Measurements from ENCODE around the gene PPIB.
"Not testable (repeated sequence)": the region's sequence is repeated elsewhere in the genome, so short reads cannot be mapped to it uniquely, and the experiment has no call there.

The PPIB gene

DNA sequence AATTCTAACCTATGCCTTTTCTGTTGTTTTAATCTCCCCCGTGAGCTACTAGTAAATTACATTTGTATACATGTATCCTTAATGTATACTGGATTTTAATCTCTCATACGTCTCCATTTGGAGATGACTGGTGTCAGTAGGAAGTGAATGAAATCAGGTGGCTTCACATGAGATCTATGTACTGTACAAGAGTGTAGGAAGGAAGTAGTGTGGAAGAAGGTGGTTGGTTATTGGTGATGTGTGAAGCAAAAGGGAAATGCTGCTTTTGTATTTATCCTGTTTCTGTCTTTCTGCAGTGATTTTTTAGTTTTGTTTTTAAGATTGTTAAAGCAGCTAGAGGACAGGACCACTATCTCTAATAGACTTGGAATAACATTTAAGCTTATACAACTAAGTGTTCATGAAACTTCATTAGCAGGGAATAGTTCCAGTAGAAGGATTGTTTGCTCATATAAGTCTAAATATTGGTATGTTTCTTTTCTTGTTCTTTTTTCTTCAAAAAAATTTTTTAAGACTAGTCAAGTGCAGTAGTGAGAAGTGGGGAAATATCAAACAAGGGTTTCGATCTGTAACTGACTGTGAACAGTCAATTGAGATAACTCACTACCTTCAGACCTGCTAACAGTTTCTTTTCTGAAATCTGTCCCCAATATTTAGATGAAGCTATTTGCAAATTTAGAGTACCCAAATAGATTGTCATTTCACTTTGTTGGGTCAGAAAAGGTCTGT, 51.7 kb downstream of the PPIB start:
- no peak for DNase-seq (ENCODE audit: low read depth, low spot score)

GRCh38 chr15:64110108-64110701, 52.6 kb downstream of the PPIB start:
- not testable (repeated sequence) for DNase-seq (ENCODE audit: low read depth, low spot score)

- no peak for DNase-seq (ENCODE audit: low read depth, low spot score)
Observed at GRCh38 chr15:64107337-64107736, 55.5 kb downstream of the PPIB start.
